ENCODE measurements around the gene SHTN1.

SHTN1 gene, protein sequence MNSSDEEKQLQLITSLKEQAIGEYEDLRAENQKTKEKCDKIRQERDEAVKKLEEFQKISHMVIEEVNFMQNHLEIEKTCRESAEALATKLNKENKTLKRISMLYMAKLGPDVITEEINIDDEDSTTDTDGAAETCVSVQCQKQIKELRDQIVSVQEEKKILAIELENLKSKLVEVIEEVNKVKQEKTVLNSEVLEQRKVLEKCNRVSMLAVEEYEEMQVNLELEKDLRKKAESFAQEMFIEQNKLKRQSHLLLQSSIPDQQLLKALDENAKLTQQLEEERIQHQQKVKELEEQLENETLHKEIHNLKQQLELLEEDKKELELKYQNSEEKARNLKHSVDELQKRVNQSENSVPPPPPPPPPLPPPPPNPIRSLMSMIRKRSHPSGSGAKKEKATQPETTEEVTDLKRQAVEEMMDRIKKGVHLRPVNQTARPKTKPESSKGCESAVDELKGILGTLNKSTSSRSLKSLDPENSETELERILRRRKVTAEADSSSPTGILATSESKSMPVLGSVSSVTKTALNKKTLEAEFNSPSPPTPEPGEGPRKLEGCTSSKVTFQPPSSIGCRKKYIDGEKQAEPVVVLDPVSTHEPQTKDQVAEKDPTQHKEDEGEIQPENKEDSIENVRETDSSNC

DNA sequence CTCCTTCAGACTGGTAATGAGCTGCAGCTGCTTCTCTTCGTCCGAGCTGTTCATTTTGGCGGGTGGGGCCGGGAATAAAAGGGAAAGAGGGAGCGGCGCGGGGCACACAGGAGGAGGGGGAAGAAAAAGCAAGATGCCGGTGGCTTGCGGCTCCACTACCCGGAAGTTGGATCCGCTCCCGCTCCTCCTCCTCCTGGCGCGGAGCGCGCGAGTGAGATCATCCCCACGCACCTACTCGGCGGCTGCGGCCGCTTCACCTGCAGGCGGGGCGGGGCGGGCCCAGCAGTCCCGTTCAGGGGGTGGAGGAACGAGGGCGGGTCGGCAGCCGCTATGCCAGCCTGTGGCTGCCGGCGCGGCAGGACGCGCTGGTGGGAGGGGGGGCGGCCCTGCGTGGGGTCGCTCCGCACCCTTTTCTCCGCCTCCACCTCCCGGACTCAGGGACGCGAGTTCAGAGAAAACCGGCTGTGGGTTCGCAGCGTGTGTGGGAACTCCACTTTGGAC, at the start of gene SHTN1:
Gene SHTN1 (minus strand): TSS at position 162 of the 501 bp plus-strand sequence. CDS start 108 bp downstream, at position 54.
- DNase-seq (ENCODE audit: low spot score), result peak; percentile 77

DNA sequence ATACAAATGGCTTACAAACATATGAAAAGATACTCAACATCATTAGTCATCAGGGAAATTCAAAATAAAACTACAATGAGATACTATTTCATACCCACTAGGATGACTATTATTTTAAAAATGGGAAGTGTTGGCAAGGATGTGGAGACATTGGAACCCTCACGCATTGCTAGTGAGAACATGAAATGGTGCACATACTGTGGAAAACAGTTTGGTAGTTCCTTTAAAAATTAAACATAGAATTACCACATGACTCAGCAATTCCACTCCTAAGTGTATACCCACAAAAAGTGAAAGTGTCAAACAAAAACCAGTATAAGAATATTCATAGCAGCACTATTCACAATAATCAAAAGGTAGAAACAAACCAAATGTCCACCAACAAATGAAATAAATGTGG, 48.5 kb upstream of the SHTN1 start:
- DNase-seq (ENCODE audit: low spot score), result no peak

DNA sequence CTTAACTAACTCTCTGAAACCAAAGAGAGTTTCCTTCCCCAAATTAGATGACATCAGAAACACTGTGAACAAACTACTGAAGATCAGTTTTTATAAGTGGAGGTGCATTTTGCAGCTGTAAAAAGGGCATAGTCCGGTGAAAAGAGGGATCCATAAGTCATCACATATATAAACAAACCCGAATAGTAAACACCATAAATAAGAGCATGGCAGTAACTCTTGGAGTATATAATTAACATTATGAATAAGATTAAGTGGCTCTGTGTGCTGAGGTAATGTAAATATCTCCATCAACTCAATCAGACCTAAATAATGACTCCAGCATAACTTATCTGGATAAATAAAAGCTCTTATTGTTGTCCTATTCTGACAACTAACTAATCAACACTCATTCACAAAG, 43.0 kb upstream of the SHTN1 start:
- no peak for DNase-seq (ENCODE audit: low spot score)

GRCh38 chr10:117016266-117016665, 11.3 kb upstream of the SHTN1 start:
- no peak for DNase-seq (ENCODE audit: low spot score)

GRCh38 chr10:117014835-117015234, 9.8 kb upstream of the SHTN1 start:
- no peak for DNase-seq (ENCODE audit: low spot score)

DNA sequence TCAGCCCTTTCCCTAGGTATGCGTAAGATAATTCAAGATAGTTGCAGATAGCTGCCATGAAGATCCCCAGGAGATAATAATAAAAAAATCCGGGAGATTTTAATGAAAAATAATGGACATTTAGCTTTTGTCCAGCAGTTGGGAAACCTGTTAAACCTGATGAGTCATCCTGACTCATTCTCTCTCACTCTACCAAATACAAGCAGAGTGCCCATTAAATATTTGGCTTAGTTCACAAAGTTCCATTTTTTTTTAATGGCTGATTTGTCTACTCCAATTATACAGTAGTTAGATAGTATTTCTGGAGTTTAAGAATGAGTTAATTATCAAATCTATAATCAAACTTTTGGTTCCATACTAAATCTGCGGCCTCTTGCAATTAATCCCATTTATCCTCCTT, 2.1 kb upstream of the SHTN1 start:
- DNase-seq (ENCODE audit: low spot score), result peak; percentile 89

DNA sequence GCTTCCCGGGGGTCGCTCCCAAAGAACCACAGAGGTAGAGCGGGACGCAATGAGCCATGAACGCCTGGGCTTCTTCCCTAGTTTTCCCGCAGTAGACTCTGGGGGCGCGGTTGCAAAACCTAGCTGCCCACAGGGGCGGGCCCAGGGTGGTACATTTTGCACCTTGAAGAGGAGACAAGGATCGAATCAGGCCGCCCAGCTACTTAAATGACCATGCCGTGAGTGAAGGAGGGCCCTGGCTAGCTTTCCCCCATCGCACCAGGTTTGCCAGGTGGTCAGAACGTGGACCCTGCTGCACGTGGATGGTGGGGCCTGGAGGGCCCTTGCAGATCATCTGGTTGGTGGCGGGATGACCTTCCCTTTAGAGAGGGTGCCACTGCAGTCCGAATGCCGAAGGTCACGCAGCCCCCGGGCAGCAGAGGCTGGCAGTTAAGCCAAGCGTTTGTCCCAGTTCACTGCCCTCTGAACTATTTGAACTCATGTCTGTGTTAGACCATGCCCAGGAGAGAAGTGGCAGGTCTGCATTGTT, 604 bp upstream of the SHTN1 start:
- DNase-seq (ENCODE audit: low spot score), result peak; percentile 50

GRCh38 chr10:117004227-117005025, 561 bp downstream of the SHTN1 start:
- peak; percentile 80 for DNase-seq (ENCODE audit: low spot score)

DNA sequence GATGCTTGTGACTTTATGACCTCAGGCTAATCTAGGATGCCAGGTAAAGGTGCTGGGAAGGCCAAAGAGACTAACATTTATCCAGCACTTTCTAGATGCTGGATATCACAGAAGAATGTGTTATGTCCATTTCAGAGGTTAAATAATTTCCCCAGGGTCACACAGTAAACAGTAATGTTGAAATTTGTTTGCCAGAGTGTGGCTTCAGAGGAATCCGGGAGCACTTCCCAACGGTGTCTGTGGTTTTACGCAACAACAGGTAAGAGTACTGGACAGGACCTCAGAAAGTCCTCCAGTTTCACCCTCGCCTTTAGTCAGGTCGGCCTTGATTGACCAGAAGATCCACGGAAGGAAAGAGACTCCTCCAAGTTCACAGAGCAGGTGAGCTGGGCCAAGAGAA, 1.7 kb downstream of the SHTN1 start:
- DNase-seq (ENCODE audit: low spot score), result no peak

- no peak for DNase-seq (ENCODE audit: low spot score)
These were observed 2.8 kb downstream of the SHTN1 start for GRCh38 chr10:117002206-117002605.

- DNase-seq (ENCODE audit: low spot score), result no peak
These were observed 3.8 kb downstream of the SHTN1 start for GRCh38 chr10:117001144-117001543.

DNA sequence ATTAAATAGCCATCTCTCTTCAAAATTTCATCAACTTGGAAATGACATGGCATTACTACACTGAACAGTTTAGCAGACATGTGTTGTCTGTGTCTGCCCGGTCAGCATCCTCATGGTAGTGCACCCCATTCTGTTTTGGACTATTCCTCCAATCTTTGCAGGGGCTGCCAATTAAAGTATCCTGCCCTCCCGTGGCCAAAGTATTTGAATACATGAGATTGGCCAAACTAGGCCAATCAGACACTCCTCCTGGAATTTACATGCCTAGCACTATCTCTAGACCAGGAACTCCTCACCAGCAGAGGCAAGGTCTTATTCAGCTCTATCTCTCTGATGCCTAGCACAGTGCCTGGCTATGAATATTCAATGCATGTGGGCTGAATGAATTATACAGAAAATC, 4.4 kb downstream of the SHTN1 start:
- DNase-seq (ENCODE audit: low spot score), result peak; percentile 61

GRCh38 chr10:116998172-116998571, 6.8 kb downstream of the SHTN1 start:
- no peak for DNase-seq (ENCODE audit: low spot score)

- DNase-seq (ENCODE audit: low spot score), result no peak
These were observed 8.0 kb downstream of the SHTN1 start for GRCh38 chr10:116997015-116997414.

GRCh38 chr10:116995648-116996047, 9.3 kb downstream of the SHTN1 start:
- DNase-seq (ENCODE audit: low spot score), result no peak

DNA sequence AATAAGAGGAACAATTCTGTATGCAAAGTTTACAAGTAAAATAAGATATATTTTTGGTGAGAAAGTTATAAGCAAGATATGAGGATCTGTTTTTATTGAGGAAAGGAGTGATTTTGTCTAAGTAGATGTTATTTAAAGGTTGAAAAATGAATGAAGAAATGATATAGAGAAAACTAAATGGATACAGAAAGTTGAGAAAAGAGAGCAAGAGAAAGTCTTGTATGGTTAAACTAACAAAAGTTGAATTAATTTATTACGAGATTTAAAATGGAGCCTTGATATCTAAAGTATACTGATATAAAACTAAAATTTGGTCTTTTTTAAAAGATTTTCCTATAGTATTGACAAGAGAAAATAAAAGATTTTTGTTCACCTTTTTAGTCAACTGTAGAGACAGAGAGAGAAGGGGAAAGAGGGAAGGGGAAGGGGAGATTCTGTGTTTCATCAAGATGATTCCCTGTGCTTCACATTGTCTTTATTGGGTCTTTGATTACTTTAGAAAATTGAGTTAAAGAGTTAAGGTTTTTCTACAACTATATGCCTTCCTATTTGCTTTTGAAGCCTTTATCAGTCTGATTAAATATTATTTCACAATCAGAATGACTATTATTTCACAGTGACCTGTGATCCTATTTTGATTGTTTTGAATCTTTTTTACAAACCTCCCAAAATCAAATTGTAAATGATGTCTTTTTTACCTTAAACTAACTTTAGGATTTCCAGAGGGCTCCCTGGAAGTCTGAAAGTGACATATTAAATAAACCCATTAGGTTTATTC, 10.7 kb downstream of the SHTN1 start:
- DNase-seq (ENCODE audit: low spot score), result no peak

DNA sequence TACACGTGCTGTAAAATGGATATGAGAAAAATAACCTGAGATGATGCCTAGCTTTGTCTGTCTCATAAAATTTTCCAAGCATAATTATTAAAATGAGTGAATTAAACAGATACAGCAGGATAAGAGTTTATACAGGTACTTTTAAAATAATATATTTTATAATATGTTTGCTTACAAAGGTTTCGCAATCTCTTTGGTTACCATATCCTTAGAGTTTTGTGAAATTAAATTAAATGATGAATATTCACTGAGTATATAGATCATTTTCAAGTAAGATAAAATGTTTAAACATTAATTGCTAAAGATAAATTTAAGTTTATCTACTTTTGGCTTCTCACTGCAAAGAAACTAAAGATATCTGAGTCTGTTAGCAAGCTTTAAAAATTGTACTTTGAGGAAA, 11.4 kb downstream of the SHTN1 start:
- no peak for DNase-seq (ENCODE audit: low spot score)

GRCh38 chr10:116992183-116992582, 12.8 kb downstream of the SHTN1 start:
- no peak for DNase-seq (ENCODE audit: low spot score)

GRCh38 chr10:116990276-116990800, 14.6 kb downstream of the SHTN1 start:
- no peak for DNase-seq (ENCODE audit: low spot score)

DNA sequence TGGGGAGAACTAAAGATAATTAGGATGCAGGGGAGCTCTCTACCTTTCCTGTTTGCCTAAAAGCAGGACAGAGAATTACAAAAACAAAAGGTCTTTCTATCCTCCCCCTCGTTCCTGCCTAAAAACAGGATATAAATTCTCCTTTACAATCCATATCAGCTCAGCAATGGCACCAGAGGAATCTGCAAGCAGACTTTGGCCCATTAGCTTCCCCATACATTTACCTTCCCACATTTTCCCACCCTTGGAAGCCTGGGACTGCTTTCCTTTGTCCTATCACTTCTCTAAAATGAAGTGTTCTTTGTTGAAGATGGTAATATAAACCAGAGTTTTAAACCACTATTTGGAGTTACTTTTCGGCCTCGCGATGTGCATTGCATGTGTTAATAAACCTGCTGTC, 15.5 kb downstream of the SHTN1 start:
- no peak for DNase-seq (ENCODE audit: low spot score)

DNA sequence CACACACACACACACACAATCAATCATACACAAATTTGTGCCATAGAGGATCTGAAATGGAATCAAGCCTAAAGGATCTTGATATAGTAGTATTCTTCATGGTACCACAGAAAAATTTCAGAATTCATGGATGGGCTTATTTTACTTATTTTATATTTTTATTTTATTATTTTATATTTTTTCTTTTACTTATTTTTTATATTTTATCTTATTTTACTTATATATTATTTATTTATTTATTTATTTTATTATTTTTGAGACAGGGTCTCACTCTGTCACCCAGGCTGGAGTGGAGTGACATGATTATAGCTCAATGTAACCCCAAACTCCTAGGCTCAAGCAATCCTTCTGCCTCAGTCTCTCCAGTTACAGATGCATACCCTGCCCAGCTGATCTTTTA, 16.7 kb downstream of the SHTN1 start:
- no peak for DNase-seq (ENCODE audit: low spot score)

Data from RKO (cell line).